HG03442 (cell line): Measurements from ENCODE around the gene NT5E.

ENCODE experiments used
- ATAC-seq: cut with Tn5 transposase; IDR thresholded peaks from one replicate; pipeline ENCODE4 v1.9.1; 2021; ENCODE audit warnings: mild to moderate bottlenecking, moderate library complexity; ENCODE audit not compliant: unreplicated experiment

The NT5E gene

GRCh38 chr6:85421181-85421580, 28.7 kb upstream of the NT5E start:
- ATAC-seq, result no peak

DNA sequence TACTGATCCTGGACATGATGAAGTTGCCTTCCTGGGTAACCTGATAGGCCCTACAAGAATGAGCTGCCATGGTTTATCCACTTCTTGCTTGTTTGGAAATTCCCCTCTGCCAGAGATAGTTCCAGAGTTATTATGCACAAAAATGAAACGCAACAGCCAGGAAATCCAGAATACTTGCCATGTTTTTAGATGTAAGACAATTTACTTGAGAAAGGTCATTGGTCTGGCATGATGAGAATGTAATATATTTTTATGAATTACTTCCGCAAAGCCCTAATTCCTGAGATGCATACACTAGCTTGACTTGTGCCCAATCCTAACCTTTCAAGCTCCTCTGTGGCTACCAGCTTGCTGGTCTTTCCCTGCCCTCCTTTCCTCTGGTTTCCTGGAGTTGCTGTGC, 27.9 kb upstream of the NT5E start:
- no peak for ATAC-seq

DNA sequence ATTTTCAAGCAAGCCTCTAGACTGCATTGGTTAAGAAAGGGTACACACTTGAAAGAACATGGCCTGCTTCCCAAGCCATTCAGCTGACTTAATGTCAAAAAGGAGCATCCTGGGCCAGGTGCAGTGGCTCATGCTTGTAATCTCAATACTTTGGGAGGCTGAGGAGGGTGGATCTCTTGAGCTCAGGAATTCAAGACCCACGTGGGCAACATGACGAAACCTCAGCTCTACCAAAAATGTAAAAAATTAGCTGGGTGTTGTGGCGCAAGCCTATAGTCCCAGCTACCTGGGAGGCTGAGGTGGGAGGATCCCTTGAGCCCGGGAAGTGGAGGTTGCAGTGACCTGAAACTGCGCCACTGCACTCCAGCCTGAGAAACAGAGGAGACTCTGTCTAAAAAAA, 26.9 kb upstream of the NT5E start:
- ATAC-seq, result no peak

GRCh38 chr6:85424981-85425380, 24.9 kb upstream of the NT5E start:
- no peak for ATAC-seq

DNA sequence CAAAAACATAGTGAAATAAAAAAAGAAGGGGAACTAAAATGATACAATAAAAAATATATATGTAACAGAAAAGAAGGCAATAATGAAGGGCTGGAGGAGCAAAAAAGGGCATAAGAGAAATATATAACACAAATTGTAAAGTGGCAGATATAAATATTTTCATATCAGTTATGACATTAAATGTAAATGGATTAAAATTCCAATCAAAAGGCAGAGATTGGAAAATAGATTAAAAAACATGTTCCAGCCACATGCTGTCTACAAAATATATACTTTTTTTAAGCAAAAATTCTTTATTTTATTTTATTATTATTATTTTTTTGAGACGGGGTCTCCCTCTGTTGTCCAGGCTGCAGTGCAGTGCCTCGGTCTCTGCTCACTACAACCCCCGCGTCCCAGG, 23.9 kb upstream of the NT5E start:
- ATAC-seq, result no peak

GRCh38 chr6:85428486-85428885, 21.4 kb upstream of the NT5E start:
- no peak for ATAC-seq

- ATAC-seq, result no peak
Measured at GRCh38 chr6:85429346-85429745, 20.5 kb upstream of the NT5E start.

DNA sequence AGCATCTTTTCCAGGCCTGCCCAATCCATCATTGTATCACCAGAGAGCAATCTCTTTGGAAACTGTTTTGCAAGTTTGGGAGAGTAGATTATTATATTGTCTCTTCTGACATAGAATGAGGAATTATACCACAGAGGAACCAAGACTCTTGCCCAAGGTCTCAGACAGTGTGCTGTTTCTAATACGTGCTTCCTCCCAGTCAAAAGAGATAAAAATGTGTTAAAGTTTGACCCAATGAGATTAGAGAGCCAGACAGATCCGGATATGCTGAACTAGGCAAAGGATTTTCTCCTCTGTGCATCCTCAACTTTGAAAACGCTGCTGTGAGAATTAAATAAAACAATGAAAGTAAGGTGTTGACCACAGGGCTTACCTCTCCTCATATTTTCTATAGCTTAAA, 18.6 kb upstream of the NT5E start:
- ATAC-seq, result no peak

DNA sequence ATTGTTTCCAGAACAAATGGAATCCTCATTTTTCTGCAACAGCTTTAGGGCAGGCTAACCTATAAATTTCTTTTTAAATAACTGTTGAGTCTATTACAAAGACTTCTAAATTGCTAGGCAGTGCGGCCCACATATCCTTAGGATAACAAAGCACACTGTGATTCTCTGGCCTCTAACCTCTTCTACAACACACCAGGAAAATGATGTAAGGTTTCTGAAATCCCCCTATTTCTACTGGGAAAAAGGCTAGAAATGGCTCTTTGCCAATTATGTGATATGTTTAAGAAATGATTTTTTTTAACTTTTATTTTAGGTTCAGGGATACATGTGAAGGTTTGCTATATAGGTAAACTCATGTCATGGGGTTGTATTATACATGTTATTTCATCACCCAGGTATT, 17.3 kb upstream of the NT5E start:
- ATAC-seq, result no peak

DNA sequence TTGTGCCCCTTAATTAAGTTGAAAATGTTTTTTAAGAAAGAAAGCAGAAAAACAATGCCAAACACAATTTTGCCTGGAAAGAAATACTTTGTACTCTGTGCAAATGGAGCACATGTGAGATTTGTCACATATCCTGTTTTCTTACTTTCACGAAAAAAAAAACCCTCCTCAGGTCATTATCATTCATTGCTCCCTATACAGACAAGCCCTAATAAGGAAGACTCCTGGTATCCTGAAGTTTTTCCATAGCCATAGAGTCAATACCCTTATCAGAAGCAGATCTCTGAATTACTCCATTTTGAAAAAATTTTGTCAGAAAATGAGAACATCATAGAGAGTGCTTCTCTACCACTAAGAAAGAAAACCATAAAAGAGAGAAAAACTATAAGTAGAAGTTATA, 14.0 kb upstream of the NT5E start:
- ATAC-seq, result no peak

DNA sequence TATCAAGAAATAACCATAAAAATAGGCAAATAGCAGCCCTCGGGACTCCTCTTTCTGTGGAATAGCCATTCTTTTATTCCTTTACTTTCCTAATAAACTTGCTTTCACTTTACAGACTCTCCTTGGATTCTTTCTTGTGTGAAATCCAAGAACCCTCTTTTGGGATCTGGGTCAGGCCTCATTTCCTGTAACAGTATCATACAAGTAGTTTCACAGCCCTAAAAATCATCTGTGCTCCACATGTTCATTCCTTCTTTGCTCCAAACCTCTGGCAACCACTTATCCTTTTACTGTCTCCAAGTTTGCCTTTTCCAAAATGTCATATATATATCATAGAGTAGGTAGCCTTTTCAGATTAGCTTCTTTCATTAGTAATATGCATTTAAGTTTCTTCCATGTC, 13.5 kb upstream of the NT5E start:
- ATAC-seq, result no peak

DNA sequence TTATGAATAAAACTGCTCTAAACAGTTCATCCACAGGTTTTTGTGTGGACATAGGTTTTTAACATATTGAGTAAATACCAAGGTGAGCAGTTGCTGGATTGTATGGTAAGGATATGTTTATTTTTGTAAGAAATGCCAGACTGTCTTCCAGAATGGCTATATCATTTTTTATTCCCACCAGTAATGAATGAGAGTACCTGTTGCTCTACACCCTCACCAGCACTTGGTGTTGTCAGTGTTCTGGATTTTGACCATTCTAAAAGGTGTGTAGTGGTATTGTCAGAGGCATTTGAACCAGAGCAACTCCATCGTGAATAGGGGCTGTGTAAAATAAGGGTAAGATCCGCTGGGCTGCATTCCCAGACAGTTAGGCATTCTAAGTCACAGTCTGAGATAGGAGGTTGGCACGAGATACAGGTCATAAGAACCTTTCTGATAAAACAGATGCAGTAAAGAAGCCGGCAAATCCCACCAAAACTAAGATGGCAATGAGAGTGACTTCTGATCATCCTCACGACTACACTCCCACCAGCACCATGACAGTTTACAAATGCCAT, 12.9 kb upstream of the NT5E start:
- no peak for ATAC-seq

DNA sequence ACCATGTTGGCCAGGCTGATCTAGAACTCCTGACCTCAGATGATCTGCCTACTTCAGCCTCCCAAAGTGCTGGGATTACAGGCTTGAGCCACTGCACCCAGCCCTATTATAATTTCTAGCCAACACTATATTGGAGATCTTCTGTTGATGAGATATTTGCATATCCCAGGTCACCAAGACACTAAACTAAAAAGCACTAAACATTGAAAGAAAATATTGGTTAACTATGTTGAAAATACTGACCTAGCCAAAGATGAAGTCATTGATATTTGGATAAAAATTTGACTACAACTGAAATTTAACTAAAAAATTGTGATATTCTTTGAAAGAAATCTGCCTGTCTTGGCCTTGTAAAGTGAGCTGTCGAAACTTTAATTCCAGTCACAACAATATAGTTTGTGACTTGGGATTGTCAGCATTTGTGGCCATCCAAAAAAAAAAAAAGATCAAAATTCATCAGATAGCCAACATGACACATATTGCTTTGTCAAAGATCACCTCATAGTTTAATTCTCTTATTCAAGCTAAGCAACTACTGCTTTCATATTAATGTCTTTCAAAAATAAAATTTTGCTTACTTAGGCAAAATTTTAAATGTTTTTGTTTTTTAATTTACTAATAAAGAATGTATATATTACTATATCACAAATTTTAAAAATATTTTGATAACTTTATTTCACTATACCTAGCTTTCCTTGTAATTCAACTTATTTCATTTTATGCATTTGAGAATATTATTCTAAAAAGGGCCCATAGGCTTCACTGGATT, 6.3 kb upstream of the NT5E start:
- no peak for ATAC-seq

DNA sequence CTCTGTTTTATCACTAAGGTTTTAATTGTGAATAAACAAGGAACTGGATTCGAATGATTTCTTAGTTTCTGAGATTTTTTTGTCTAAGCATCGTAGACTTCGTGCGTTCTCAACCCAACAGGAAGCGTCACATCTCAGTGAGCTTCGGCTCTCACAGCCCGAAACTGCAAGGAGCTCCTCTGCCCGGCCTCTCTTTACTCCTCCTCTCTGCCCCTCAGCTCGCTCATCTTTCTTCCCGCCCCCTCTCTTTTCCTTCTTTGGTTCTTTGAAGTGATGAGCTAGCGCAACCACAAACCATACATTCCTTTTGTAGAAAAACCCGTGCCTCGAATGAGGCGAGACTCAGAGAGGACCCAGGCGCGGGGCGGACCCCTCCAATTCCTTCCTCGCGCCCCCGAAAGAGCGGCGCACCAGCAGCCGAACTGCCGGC, 480 bp upstream of the NT5E start:
- ATAC-seq, result peak; percentile 71

DNA sequence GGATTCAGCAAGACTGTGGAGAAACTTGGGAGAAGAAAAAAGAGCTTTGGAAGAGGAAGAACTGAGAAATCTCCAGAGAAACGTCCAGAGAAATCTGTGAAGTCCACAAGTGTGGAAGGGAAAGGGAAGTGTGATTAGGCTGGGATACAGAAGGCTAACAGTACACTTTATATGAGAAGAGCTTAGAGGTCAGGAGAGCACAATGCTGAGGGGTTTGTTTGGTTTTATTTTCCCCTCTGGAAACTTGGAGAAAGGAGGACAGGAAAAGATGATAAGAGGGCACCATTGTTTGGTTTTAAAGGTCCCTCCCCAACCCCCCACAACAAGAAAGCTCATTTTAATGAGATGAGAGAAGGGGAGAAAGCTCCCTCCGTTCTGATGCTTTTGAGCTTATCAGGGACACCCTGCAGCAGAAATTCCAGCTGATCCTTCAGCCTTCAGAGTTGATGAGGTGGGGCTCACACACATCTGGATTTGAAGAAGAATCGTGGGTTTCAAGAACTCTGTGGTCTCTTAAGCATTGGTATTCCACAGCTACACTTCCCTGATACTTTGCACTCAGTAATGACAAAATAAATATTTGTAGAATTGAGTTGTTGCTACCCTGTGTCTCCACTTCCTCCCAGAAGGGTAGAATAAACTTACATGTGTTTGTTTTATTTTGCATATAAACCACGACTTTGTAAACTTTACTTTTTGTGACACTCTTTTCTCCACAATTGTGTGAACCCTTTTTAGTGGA, 1.9 kb downstream of the NT5E start:
- no peak for ATAC-seq

DNA sequence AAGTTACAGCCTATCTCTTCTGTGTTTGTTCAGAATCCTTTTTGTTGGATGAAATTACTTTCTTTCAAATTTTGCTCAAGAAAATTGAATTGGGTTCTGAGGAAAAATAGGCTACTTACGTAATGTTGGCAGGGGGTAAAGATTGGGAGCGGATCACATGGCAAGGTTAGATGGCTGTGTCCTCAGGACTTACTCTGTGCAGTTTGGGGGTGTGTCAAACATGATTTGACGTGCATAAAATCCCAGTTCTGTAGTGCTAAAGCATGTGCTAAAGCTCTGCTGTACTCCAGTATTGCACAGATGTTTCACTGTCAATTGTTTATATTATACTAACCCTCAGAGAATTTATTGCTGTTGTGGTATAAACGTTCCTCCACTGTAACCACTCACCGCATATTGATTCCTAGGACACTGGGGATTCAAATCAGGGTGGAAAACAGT, 2.6 kb downstream of the NT5E start:
- no peak for ATAC-seq

DNA sequence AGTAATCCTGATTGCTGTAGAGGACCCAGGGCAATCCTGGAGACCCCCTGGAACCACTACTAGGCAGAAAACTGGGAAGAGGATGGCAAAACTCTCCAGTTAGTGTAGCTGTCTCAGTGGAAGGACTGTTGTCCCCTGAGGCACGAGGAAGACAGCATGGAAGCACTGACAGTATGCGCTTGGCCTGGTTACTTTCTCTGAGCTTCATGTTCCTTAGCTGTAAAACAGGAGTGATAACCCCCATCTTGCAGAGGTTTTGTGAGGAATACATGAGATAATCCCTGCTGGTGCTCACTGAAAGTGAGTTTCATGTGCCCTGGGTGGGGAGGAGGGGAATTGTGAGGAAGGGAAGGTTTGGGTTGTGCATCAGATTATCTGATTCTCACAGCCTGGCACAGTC, 3.2 kb downstream of the NT5E start:
- no peak for ATAC-seq

DNA sequence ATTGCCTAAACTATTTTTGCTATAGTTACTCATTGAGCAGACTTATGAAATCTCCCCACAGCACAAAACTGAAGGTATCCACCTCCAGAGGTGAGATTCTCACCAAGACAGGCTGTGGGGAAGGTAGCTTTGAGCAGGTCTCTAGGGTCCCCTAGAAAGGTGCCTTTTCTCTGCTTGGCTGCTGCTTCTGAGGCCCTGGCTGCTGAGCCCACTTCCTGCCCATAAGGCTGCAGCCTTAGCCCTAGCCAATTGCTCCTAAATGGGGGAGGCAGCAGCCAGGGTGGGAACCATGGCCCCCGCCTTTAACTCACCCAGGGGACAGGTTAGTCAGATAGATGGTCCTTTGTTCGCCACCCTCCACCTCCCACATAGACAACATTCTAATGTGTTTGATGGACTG, 3.6 kb downstream of the NT5E start:
- no peak for ATAC-seq

DNA sequence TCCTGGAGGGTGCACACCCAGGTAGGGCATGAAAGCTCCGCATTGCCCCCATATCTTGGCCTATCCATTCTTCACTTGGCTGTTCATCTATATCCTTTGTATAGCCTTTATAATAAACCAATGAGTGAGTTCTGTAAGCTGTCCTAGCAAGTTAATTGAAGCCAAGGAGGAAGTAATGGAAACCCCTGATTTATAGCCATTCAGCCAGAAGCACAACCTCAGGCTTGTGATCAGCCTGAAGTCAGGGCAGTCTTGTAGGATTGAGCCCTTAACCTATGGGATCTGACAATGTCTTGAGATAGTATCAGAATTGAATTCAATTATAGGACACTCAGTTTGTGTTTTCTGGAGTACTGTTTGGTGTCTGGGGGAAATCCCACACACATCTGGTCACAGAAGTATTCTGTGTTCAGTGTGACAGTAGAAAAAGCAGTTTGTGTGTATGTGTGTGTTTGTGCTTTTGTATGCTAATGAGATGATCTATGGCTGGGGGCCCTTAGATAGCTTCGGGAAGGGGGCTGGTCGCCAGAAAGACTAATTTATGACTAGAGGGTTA, 5.7 kb downstream of the NT5E start:
- ATAC-seq, result no peak

DNA sequence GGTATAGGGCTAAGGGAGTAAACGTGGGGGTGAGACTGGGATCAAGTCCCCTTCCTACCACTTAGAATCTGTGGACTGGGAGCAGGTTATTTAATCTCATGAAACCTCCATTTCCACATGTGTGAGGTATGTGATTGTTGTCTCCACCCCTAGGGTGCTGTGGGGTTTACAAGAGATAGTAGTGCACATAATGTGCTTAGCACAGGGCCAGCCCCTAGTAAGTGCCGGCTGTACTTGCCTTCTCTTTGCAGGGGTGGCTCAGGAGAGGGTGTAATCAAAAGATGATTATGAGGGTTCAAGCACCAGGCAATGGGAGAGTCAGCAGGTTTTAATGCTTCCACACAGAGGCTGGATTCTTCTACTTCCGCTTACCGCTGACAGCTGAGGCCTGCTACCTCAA, 6.9 kb downstream of the NT5E start:
- ATAC-seq, result no peak

DNA sequence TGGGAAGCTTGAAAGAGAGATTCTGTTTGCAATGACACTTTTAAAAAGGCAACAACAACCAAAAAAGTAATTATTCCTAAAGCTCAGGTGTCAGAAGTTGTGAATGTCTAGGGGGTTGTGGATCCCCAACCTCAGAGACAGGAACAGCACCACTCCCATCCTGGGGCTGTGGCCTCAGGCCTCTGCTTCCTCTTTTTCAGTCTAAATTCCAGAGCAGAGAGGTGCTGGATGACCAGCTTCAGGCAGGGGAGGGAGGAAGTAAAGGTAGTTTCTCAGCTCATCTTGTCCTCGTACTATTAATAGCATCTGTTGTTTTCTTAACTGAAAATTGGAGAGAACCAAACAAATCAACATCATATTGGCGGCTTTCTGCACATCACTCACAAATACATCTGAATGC, 8.3 kb downstream of the NT5E start:
- ATAC-seq, result no peak

DNA sequence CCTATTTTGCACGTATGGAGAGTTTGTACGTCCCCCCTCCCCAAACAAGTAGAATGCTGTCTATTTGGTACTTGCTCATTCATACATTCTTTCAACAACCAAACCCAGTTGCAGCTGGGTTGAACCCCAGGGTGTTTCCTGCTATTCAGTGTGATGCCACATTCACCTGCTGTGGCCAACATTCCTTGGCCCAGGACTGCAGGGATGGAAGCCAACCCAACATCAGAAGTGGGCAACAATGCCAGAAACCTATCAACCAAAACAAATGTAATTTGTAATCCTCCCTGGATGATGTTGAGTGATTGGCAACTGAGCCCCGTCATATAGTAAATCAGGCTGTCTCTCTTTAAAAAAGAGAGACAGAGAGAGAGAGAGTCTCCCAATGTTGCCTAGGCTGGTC, 8.9 kb downstream of the NT5E start:
- ATAC-seq, result no peak
